ENCODE data around the gene RBM10. TPM values are rescaled to one million over a fixed set of nuclear protein-coding genes. Genes with fewer than 3 reads are reported as not detected.

RBM10 gene, protein sequence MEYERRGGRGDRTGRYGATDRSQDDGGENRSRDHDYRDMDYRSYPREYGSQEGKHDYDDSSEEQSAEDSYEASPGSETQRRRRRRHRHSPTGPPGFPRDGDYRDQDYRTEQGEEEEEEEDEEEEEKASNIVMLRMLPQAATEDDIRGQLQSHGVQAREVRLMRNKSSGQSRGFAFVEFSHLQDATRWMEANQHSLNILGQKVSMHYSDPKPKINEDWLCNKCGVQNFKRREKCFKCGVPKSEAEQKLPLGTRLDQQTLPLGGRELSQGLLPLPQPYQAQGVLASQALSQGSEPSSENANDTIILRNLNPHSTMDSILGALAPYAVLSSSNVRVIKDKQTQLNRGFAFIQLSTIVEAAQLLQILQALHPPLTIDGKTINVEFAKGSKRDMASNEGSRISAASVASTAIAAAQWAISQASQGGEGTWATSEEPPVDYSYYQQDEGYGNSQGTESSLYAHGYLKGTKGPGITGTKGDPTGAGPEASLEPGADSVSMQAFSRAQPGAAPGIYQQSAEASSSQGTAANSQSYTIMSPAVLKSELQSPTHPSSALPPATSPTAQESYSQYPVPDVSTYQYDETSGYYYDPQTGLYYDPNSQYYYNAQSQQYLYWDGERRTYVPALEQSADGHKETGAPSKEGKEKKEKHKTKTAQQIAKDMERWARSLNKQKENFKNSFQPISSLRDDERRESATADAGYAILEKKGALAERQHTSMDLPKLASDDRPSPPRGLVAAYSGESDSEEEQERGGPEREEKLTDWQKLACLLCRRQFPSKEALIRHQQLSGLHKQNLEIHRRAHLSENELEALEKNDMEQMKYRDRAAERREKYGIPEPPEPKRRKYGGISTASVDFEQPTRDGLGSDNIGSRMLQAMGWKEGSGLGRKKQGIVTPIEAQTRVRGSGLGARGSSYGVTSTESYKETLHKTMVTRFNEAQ
- total RNA-seq, result 43.2 TPM

DNA sequence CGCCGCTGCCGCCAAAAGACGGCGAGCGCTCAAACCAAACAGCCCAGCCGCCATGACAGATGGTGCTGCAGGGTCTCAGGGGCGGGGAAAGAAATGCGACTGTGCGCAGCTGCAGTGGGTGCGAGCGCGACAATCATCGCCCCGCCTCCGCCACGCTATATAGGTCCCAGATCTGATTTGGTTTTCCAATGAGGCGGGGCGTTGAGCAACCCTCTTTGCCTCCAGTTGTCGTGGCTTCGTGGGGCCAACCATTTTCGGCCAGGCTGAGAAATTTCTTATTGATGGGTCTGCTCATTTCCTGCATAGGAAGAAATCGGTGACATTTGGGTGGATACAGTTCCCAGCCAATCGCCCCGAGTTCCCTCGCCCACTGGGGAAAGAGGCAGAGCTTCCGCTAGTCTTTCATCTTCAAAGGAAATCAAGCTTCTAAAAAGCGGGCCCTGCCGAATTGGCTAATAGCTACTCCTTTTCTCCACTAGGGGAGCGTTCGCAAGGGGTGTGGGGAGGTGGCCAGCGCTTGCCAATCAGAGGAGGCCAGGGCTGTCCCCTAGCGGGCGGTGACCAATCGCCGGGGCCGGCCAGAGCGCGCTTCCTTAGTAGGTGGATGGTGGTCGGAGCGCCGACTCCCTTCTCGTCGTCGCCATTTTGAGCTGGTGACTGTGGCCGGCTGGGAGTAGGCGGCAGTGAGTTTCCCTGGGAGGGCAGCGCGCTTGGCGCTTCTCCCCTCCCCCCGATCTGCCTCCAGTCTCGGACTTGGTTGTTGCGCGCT is at the start of gene RBM10, which contains the start of gene NDUFB11:
TSS of gene RBM10 (plus strand) at position 596 of the 769 bp plus-strand sequence. CDS start 2,261 bp downstream, outside the sequence.
TSS of gene NDUFB11 (minus strand) at position 77 of the 769 bp plus-strand sequence. CDS start at position 54, 23 bp downstream.

DNA sequence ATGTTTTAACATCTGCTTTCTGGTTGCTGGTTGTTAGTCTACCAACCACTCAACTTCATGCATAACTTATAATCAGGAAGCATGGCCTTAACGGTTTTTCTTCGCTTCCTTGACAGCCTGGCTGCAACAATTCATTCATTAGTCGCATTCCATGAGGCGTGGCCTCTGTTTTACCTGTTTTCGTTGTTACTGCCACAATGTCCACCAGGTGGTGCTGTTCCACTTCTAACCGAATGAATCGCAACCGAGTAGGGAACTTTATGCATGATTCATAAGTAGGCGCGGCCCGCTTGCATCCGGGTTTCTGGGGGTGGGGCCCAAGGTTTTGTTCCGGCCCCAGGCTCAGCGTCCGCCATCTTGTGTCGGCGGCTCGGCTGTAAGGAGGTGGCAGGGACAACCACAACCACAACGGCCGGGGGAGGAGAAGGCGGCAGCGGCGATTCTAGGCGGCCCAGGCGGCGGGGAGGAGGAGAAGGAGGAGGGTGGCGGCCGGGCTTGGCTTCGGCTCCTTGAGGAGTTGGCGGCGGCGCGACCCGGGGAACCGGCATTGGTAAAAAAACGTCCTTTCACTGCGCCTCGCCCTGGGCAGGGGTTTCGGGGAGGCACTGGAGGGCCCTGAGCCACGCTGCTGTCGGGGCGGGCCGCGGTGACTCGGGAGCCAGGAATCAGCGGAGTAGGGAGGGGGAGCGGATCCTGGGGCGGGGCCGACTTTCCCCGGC is 48.6 kb downstream of the RBM10 start, which contains the start of gene UBA1:
TSS of gene UBA1 (plus strand) at position 355 of the 719 bp plus-strand sequence. CDS start 4,974 bp downstream, outside the sequence.

DNA sequence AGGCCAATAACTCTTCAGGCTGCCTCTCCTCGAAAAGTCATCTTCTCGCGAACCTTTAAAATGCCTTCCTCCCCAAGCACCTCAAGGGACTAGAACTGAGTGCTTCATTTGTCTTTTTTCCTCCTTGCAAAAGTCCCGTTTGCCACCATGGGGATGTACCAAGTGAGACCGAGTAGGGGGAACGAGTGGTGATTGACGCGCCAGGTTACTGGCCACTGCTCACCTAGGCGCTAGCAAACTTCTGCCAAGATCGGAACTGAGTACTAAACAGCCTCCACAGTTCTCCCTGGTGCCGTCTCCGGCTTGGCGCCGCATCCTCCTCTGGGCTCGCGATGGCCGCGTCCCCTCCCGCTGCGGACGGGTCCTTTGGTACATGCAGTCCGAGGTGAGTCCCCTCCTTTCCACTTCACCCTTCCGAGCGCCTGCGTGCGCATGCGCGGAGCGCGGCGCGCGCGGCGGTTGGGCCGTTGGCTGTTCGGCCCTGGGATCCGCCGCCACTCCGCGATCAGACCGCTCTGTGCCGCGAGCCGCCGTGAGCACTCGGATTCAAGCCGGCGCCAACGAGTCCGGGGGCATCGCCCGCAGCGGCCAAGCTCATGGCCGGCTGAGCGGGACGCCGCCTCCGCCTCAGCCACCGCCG is 73.4 kb downstream of the RBM10 start, which contains the start of gene CDK16:
TSS of gene CDK16 (plus strand) at position 402 of the 640 bp plus-strand sequence. CDS start 4,877 bp downstream, outside the sequence.

DNA sequence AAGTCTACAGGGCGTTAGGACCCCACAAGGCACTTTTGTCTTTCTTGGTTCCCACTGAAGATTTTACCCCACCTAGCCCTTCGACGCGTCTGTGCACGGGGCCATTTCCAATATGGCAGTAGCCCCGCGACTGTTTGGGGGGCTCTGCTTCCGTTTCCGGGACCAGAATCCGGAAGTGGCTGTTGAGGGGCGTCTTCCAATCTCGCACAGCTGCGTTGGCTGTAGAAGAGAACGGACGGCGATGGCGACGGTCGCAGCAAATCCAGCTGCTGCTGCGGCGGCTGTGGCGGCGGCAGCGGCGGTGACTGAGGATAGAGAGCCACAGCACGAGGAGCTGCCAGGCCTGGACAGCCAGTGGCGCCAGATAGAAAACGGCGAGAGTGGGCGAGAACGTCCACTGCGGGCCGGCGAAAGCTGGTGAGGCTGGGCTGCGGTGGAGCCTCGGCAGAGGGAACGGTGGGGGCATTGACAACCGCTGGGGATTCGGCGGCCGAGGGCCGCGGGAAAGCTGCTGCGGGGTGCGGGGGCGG is 87.8 kb downstream of the RBM10 start, which contains the start of gene USP11:
TSS of gene USP11 (plus strand) at position 207 of the 530 bp plus-strand sequence. CDS start at position 242, 35 bp downstream.

Small RNA genes lying within 50 kb of the gene (small RNA-seq; reads per million reads assigned to genes)
- 11.5 reads per million, percentile 91 among the genes with 10 or more reads in this experiment for gene RNU12-2P (ENCODE audit: low replicate concordance)

Other genes with a start within 250 kb of the RBM10 start
- gene JADE3, start 232.8 kb upstream of the RBM10 start, total RNA-seq, result 11.0 TPM
- 6.9 TPM for gene RGN, start 66.8 kb upstream of the RBM10 start, total RNA-seq
- gene NDUFB11, start 519 bp upstream of the RBM10 start, total RNA-seq, result 51.3 TPM
- gene UBA1, start 48.6 kb downstream of the RBM10 start, total RNA-seq, result 147 TPM
- gene CDK16, start 73.5 kb downstream of the RBM10 start, total RNA-seq, result 93.6 TPM
- gene USP11, start 87.8 kb downstream of the RBM10 start, total RNA-seq, result 213 TPM
- gene ZNF157, start 225.4 kb downstream of the RBM10 start, total RNA-seq, result 5.0 TPM

Measured in parietal lobe (tissue), 2 donors.